Measurements from ENCODE around the gene NGEF. TPM values are rescaled to one million over a fixed set of nuclear protein-coding genes. Genes with fewer than 3 reads are reported as not detected.
A peak's percentile ranks its signal among the peaks of the same experiment; 100 is the strongest.

NGEF gene
- total and polyA plus RNA-seq, 10 of the 15 experiments (the other 5 are each of a cell fraction or from before 2014, with no cell fraction given) = 0.12 TPM; not detected in 9

- H3K36me3 ChIP-seq (ENCODE audit: control insufficient read depth in 2 of 2, insufficient read depth in 2 of 2, low read length in 1 of 2) = peaks cover 10 to 27% of the 10 kb centered on the region in 2 experiments
- ChIA-PET CTCF (interaction anchor here (0.6 to 1.8 kb wide), 2 partner anchors 29 to 77 kb away, joined by 3 to 5 read pairs; no protein-coding TSS in a partner anchor), SMC1A (ENCODE audit: uncharacterized antibody, unreplicated experiment) (interaction anchor here (1.1 kb wide), 1 partner anchor 19 kb away, joined by 4 read pairs; no protein-coding TSS in a partner anchor), RAD21 (ENCODE audit: unreplicated experiment) (no interaction called here), POLR2A (interaction anchor here (0.7 kb wide), 1 partner anchor 63 kb away, joined by 3 read pairs; no protein-coding TSS in a partner anchor)
- no peaks in the 10 kb centered on the region for H3K27me3 ChIP-seq (replicated peaks in 1 of 2; ENCODE audit: control insufficient read depth in 2 of 2, insufficient read depth in 2 of 2, low read length in 1 of 2)
- in situ Hi-C loops (cut with MboI) = no loop called here
- H3K9me3 ChIP-seq (replicated peaks; ENCODE audit: control insufficient read depth, insufficient read depth, low read length) = no peaks in the 10 kb centered on the region
- no peak overlapping the region for H3K4me3 ChIP-seq
- WGBS (ENCODE audit: insufficient coverage, insufficient replicate concordance, low lambda C conversion rate, missing lambda C conversion rate) = 2% methylated on average over 2 of the region's 2 CpGs
- H3K4me2 ChIP-seq (ENCODE audit: control insufficient read depth, insufficient read depth) = peak overlapping the region; percentile 60; the same call in 1 of the 2 replicates
- H3K4me1 ChIP-seq (ENCODE audit: control insufficient read depth, insufficient read depth, low read length) = peaks cover 15% of the 10 kb centered on the region
- FAIRE-seq (peak; percentile 95), DNase-seq (ENCODE audit: low read depth, low spot score) (peak; percentile 59), ATAC-seq (peak; percentile 98)
- 0 out of 2 replicates have a peak overlapping the region, but pooled peaks have one; percentile 12 for H2AFZ ChIP-seq (ENCODE audit: control insufficient read depth, low read depth, low read length)
- intact Hi-C loops (cut with micrococcal nuclease; ENCODE audit: unreplicated experiment) = no loop called here
- no peaks in the 10 kb centered on the region for H4K20me1 ChIP-seq (ENCODE audit: control insufficient read depth, insufficient read depth)
- no peaks in the 10 kb centered on the region; the same call in 1 of the 2 replicates for H3K79me2 ChIP-seq (ENCODE audit: control insufficient read depth, insufficient read depth, low read length)
- H3K27ac ChIP-seq (ENCODE audit: control insufficient read depth, insufficient read depth) = peak overlapping the region; percentile 83
- peak overlapping the region; percentile 34; the same call in 1 of the 2 replicates for H3K9ac ChIP-seq (ENCODE audit: control insufficient read depth, insufficient read depth, low read length)
- no TSS peak for BruUV-seq (replicated peaks)
- TF ChIP-seq JUND (IDR thresholded peaks at IDR 0.05; ENCODE audit: low read depth, low read length) (no peak), CBFB (IDR thresholded peaks at IDR 0.05; ENCODE audit: low read depth) (no peak), KAT2A (conservative IDR thresholded peaks at IDR 0.05; ENCODE audit: control insufficient read depth, low read depth, low read length) (no peak), HSF1 (IDR thresholded peaks at IDR 0.05; ENCODE audit: low read depth, low read length) (no peak), ASH2L (IDR thresholded peaks at IDR 0.05; ENCODE audit: borderline replicate concordance, low read depth) (no peak), YBX1 (IDR thresholded peaks at IDR 0.05) (no peak), HCFC1 (IDR thresholded peaks at IDR 0.05; ENCODE audit: low read length) (no peak), FOS (IDR thresholded peaks at IDR 0.05; ENCODE audit: borderline replicate concordance, extremely low read depth, insufficient read length) (no peak), ATF2 (IDR thresholded peaks at IDR 0.05; ENCODE audit: low read length) (no peak), NFIC (IDR thresholded peaks at IDR 0.05; ENCODE audit: low read depth, low read length) (0 out of 2 replicates have a peak, but pooled peaks have one; percentile 36), CHD1 (IDR thresholded peaks at IDR 0.05; ENCODE audit: low read depth, low read length) (no peak), ZNF592 (IDR thresholded peaks at IDR 0.05) (no peak), NR2F1 (conservative IDR thresholded peaks at IDR 0.05) (no peak), BCL3 (IDR thresholded peaks at IDR 0.05; ENCODE audit: borderline replicate concordance, insufficient read depth, low read depth, low read length, poor library complexity, severe bottlenecking) (no peak)
Measured at GRCh38 chr2:232838406-232838874, 174.6 kb downstream of the NGEF start.
